Nephron progenitor cell (in vitro differentiated cells): ENCODE measurements around the gene NUP42.

Experiments
- DNase-seq: peaks from one replicate; pipeline ENCODE4 v3.0.0; 2021
- H3K27ac Mint-ChIP-seq: 2 replicates; pipeline ENCODE4 v1.8.0; 2021; ENCODE audit warnings: mild to moderate bottlenecking, moderate library complexity, mixed read lengths
- H3K27me3 Mint-ChIP-seq: 2 replicates; pipeline ENCODE4 v1.8.0; 2021; ENCODE audit warnings: mild to moderate bottlenecking, low read depth, mixed read lengths; ENCODE audit not compliant: poor library complexity
- H3K36me3 Mint-ChIP-seq: 2 replicates; pipeline ENCODE4 v1.8.0; 2021; ENCODE audit warnings: low read depth, mixed read lengths
- H3K4me1 Mint-ChIP-seq: 2 replicates; pipeline ENCODE4 v1.8.0; 2021; ENCODE audit warnings: mixed read lengths
- H3K4me3 Mint-ChIP-seq: 2 replicates; pipeline ENCODE4 v1.8.0; 2021; ENCODE audit warnings: mild to moderate bottlenecking, moderate library complexity, mixed read lengths
- H3K9me3 Mint-ChIP-seq: 2 replicates; pipeline ENCODE4 v1.8.0; 2021; ENCODE audit warnings: mild to moderate bottlenecking, moderate library complexity, mixed read lengths
- CTCF ChIP-seq: fragments of 200-600 bp; sonication (generic); IDR thresholded peaks from 2 replicates; pipeline ENCODE4 v1.5.0; 2021; ENCODE audit warnings: antibody characterized with exemption

NUP42 gene

GRCh38 chr7:23207021-23207420 is 25.2 kb downstream of the NUP42 start:
- H3K36me3 Mint-ChIP-seq: peaks cover 28% of the 10 kb centered on the region
- TF ChIP-seq CTCF: no peak
- H3K27me3 Mint-ChIP-seq: peaks cover 11% of the 10 kb centered on the region
- no peaks in the 10 kb centered on the region for H3K9me3 Mint-ChIP-seq
- no peak overlapping the region for H3K4me3 Mint-ChIP-seq
- H3K27ac Mint-ChIP-seq: no peak overlapping the region
- no peak for DNase-seq
- peaks cover 15% of the 10 kb centered on the region for H3K4me1 Mint-ChIP-seq

- Mint-ChIP-seq H3K27ac (no peak overlapping the region), H3K4me3 (no peak overlapping the region), H3K9me3 (no peaks in the 10 kb centered on the region), H3K4me1 (peaks cover 23% of the 10 kb centered on the region), H3K36me3 (peaks cover 24% of the 10 kb centered on the region), H3K27me3 (peaks cover 11% of the 10 kb centered on the region)
- DNase-seq: no peak
- no peak for TF ChIP-seq CTCF
These were observed 26.0 kb downstream of the NUP42 start for GRCh38 chr7:23207884-23208283.

- Mint-ChIP-seq H3K27ac (no peak overlapping the region), H3K36me3 (peaks cover 22% of the 10 kb centered on the region), H3K4me3 (no peak overlapping the region), H3K4me1 (peaks cover 25% of the 10 kb centered on the region), H3K27me3 (peaks cover 11% of the 10 kb centered on the region), H3K9me3 (no peaks in the 10 kb centered on the region)
- DNase-seq: no peak
- no peak for TF ChIP-seq CTCF
These were observed 26.5 kb downstream of the NUP42 start for GRCh38 chr7:23208316-23208715.

- DNase-seq: no peak
- Mint-ChIP-seq H3K27ac (no peak overlapping the region), H3K4me3 (no peak overlapping the region), H3K36me3 (peaks cover 8% of the 10 kb centered on the region), H3K27me3 (peaks cover 14% of the 10 kb centered on the region), H3K4me1 (peaks cover 33% of the 10 kb centered on the region), H3K9me3 (no peaks in the 10 kb centered on the region)
- no peak for TF ChIP-seq CTCF
These were observed 28.7 kb downstream of the NUP42 start for GRCh38 chr7:23210506-23210905.

- peak; percentile 42 for DNase-seq
- H3K4me1 Mint-ChIP-seq: peaks cover 33% of the 10 kb centered on the region
- peak overlapping the region; percentile 81 for H3K27ac Mint-ChIP-seq
- no peak for TF ChIP-seq CTCF
- H3K27me3 Mint-ChIP-seq: peaks cover 12% of the 10 kb centered on the region
- no peaks in the 10 kb centered on the region for H3K9me3 Mint-ChIP-seq
- H3K4me3 Mint-ChIP-seq: peak overlapping the region; percentile 28
- H3K36me3 Mint-ChIP-seq: peaks cover 2% of the 10 kb centered on the region
These were observed 29.7 kb downstream of the NUP42 start for GRCh38 chr7:23211589-23211988.

GRCh38 chr7:23212395-23212794 is 30.5 kb downstream of the NUP42 start:
- DNase-seq: no peak
- no peaks in the 10 kb centered on the region for H3K36me3 Mint-ChIP-seq
- no peak overlapping the region for H3K4me3 Mint-ChIP-seq
- H3K9me3 Mint-ChIP-seq: no peaks in the 10 kb centered on the region
- peaks cover 33% of the 10 kb centered on the region for H3K4me1 Mint-ChIP-seq
- H3K27ac Mint-ChIP-seq: no peak overlapping the region
- H3K27me3 Mint-ChIP-seq: peaks cover 10% of the 10 kb centered on the region
- TF ChIP-seq CTCF: no peak
